Stimulated activated naive CD8-positive, alpha-beta T cell treated with anti-CD3 and anti-CD28 coated beads, Interleukin-15, amount 100 ng/mL, for 72 hours (primary cell): ENCODE results near the gene SYTL5.
"Not testable (repeated sequence)": the region's sequence is repeated elsewhere in the genome, so short reads cannot be mapped to it uniquely, and the experiment has no call there.

Source experiments
- ATAC-seq: fragments of 150-1000 bp; cut with Tn5 transposase; 2 replicates; pipeline ENCODE4 v1.10.0; 2021; ENCODE audit warnings: mild to moderate bottlenecking, moderate library complexity
- DNase-seq, 2 donors: peaks; one replicate each; pipeline ENCODE4 v3.0.0; 2021 to 2022
- H3K27ac Mint-ChIP-seq, 2 donors: one replicate each; pipeline ENCODE4 v1.8.0; 2022; ENCODE audit warnings: mild to moderate bottlenecking in 2 of 2, mixed read lengths in 2 of 2, moderate library complexity in 2 of 2
- H3K27me3 Mint-ChIP-seq: one replicate; pipeline ENCODE4 v1.8.0; 2022; ENCODE audit warnings: mixed read lengths
- H3K4me1 Mint-ChIP-seq: one replicate; pipeline ENCODE4 v1.8.0; 2022; ENCODE audit warnings: mild to moderate bottlenecking, mixed read lengths
- H3K4me3 Mint-ChIP-seq, 2 donors: one replicate each; pipeline ENCODE4 v1.8.0; 2022; ENCODE audit warnings: mild to moderate bottlenecking in 2 of 2, mixed read lengths in 2 of 2, moderate library complexity in 1 of 2
- H3K9me3 Mint-ChIP-seq, 2 donors: one replicate each; pipeline ENCODE4 v1.8.0; 2022; ENCODE audit warnings: mixed read lengths in 2 of 2

Gene SYTL5

GRCh38 chrX:38006291-38006690 lies at the start of gene SYTL5:
TSS of gene SYTL5 (plus strand) at chrX:38006553. CDS start at chrX:38033890, 27,337 bp downstream.
- Mint-ChIP-seq H3K27ac (no peak within 1 kb of the TSS), H3K4me3 (no peak within 1 kb of the TSS), H3K27me3 (peaks cover 11% of the 10 kb centered on the region), H3K4me1 (no peaks in the 10 kb centered on the region), H3K9me3 (no peaks in the 10 kb centered on the region)
- DNase-seq (no peak), ATAC-seq (no peak)

GRCh38 chrX:37958525-37959211 lies 47.7 kb upstream of the SYTL5 start:
- ATAC-seq (no peak), DNase-seq (no peak)
- H3K4me1 Mint-ChIP-seq, result no peaks in the 10 kb centered on the region
- no peak overlapping the region for H3K4me3 Mint-ChIP-seq
- H3K9me3 Mint-ChIP-seq, result no peaks in the 10 kb centered on the region
- H3K27me3 Mint-ChIP-seq, result no peaks in the 10 kb centered on the region
- H3K27ac Mint-ChIP-seq, result no peak overlapping the region

- Mint-ChIP-seq H3K27me3 (no peaks in the 10 kb centered on the region), H3K9me3 (no peaks in the 10 kb centered on the region), H3K4me1 (no peaks in the 10 kb centered on the region), H3K4me3 (no peak overlapping the region), H3K27ac (no peak overlapping the region)
- DNase-seq (no peak), ATAC-seq (no peak)
These were observed 46.9 kb upstream of the SYTL5 start for GRCh38 chrX:37959212-37960021.

- H3K27ac Mint-ChIP-seq, result no peak overlapping the region
- DNase-seq (no peak), ATAC-seq (no peak)
- no peak overlapping the region for H3K4me3 Mint-ChIP-seq
- H3K9me3 Mint-ChIP-seq, result no peaks in the 10 kb centered on the region
- no peaks in the 10 kb centered on the region for H3K4me1 Mint-ChIP-seq
- H3K27me3 Mint-ChIP-seq, result no peaks in the 10 kb centered on the region
These were observed 45.2 kb upstream of the SYTL5 start for GRCh38 chrX:37961118-37961517.

GRCh38 chrX:37967714-37968113 lies 38.6 kb upstream of the SYTL5 start:
- no peak overlapping the region for H3K27ac Mint-ChIP-seq
- H3K27me3 Mint-ChIP-seq, result no peaks in the 10 kb centered on the region
- DNase-seq (no peak), ATAC-seq (no peak)
- H3K4me3 Mint-ChIP-seq, result no peak overlapping the region
- peaks cover 0 to 6% of the 10 kb centered on the region in 2 donors for H3K9me3 Mint-ChIP-seq
- no peaks in the 10 kb centered on the region for H3K4me1 Mint-ChIP-seq

- ATAC-seq, result no peak
- Mint-ChIP-seq H3K9me3 (peaks cover 6 to 7% of the 10 kb centered on the region in 2 donors), H3K4me1 (peaks cover 16% of the 10 kb centered on the region), H3K27ac (no peak overlapping the region), H3K4me3 (no peak overlapping the region), H3K27me3 (peaks cover 19% of the 10 kb centered on the region)
- DNase-seq, result no peak
These were observed 30.9 kb upstream of the SYTL5 start for GRCh38 chrX:37975421-37975820.

GRCh38 chrX:37976153-37976552 lies 30.2 kb upstream of the SYTL5 start:
- no peak overlapping the region for H3K4me3 Mint-ChIP-seq
- no peak overlapping the region for H3K27ac Mint-ChIP-seq
- H3K27me3 Mint-ChIP-seq, result peaks cover 19% of the 10 kb centered on the region
- ATAC-seq, result no peak
- H3K4me1 Mint-ChIP-seq, result peaks cover 16% of the 10 kb centered on the region
- H3K9me3 Mint-ChIP-seq, result peaks cover 6 to 7% of the 10 kb centered on the region in 2 donors
- DNase-seq, result no peak

GRCh38 chrX:37984880-37985279 lies 21.5 kb upstream of the SYTL5 start:
- H3K4me1 Mint-ChIP-seq, result no peaks in the 10 kb centered on the region
- H3K4me3 Mint-ChIP-seq, result no peak overlapping the region
- H3K27me3 Mint-ChIP-seq, result no peaks in the 10 kb centered on the region
- DNase-seq (no peak), ATAC-seq (peak; percentile 82)
- no peaks in the 10 kb centered on the region for H3K9me3 Mint-ChIP-seq
- H3K27ac Mint-ChIP-seq, result no peak overlapping the region

- no peak overlapping the region for H3K27ac Mint-ChIP-seq
- no peaks in the 10 kb centered on the region for H3K27me3 Mint-ChIP-seq
- no peaks in the 10 kb centered on the region for H3K9me3 Mint-ChIP-seq
- DNase-seq (no peak), ATAC-seq (no peak)
- no peaks in the 10 kb centered on the region for H3K4me1 Mint-ChIP-seq
- H3K4me3 Mint-ChIP-seq, result no peak overlapping the region
These were observed 19.5 kb upstream of the SYTL5 start for GRCh38 chrX:37986893-37987292.

- Mint-ChIP-seq H3K27me3 (no peaks in the 10 kb centered on the region), H3K4me1 (no peaks in the 10 kb centered on the region), H3K4me3 (no peak overlapping the region), H3K27ac (no peak overlapping the region), H3K9me3 (no peaks in the 10 kb centered on the region)
- DNase-seq (no peak), ATAC-seq (no peak)
These were observed 17.0 kb upstream of the SYTL5 start for GRCh38 chrX:37989304-37989703.

- H3K9me3 Mint-ChIP-seq, H3K27me3 Mint-ChIP-seq, DNase-seq, H3K4me1 Mint-ChIP-seq, H3K4me3 Mint-ChIP-seq, ATAC-seq, H3K27ac Mint-ChIP-seq: not testable (repeated sequence)
These were observed 15.1 kb upstream of the SYTL5 start for GRCh38 chrX:37991303-37991702.

- Mint-ChIP-seq H3K9me3 (no peaks in the 10 kb centered on the region), H3K27ac (no peak overlapping the region), H3K4me1 (no peaks in the 10 kb centered on the region), H3K27me3 (no peaks in the 10 kb centered on the region), H3K4me3 (no peak overlapping the region)
- DNase-seq (no peak), ATAC-seq (no peak)
These were observed 13.2 kb upstream of the SYTL5 start for GRCh38 chrX:37993176-37993575.

GRCh38 chrX:37993837-37994619 lies 12.3 kb upstream of the SYTL5 start:
- Mint-ChIP-seq H3K9me3 (no peaks in the 10 kb centered on the region), H3K27me3 (no peaks in the 10 kb centered on the region), H3K4me3 (no peak overlapping the region), H3K4me1 (no peaks in the 10 kb centered on the region), H3K27ac (peak overlapping the region in 1 of 2 donors; percentile 61)
- no peak for DNase-seq
- peak; percentile 57 for ATAC-seq

GRCh38 chrX:37995428-37995827 lies 10.9 kb upstream of the SYTL5 start:
- H3K4me3 Mint-ChIP-seq, result no peak overlapping the region
- peak; percentile 42 for ATAC-seq
- no peaks in the 10 kb centered on the region for H3K9me3 Mint-ChIP-seq
- DNase-seq, result no peak
- no peaks in the 10 kb centered on the region for H3K4me1 Mint-ChIP-seq
- H3K27me3 Mint-ChIP-seq, result no peaks in the 10 kb centered on the region
- no peak overlapping the region for H3K27ac Mint-ChIP-seq

- ATAC-seq (no peak), DNase-seq (no peak)
- no peak overlapping the region for H3K4me3 Mint-ChIP-seq
- no peaks in the 10 kb centered on the region for H3K27me3 Mint-ChIP-seq
- no peaks in the 10 kb centered on the region for H3K4me1 Mint-ChIP-seq
- no peak overlapping the region for H3K27ac Mint-ChIP-seq
- no peaks in the 10 kb centered on the region for H3K9me3 Mint-ChIP-seq
These were observed 9.3 kb upstream of the SYTL5 start for GRCh38 chrX:37997096-37997495.
